ENCODE results near the gene FHIT.

The FHIT gene

GRCh38 chr3:60760145-60760544, 491.1 kb downstream of the FHIT start:
- DNase-seq (ENCODE audit: low spot score): no peak

- DNase-seq (ENCODE audit: low spot score): no peak
These were observed 491.8 kb downstream of the FHIT start for GRCh38 chr3:60759439-60759838.

GRCh38 chr3:60758831-60759230, 492.4 kb downstream of the FHIT start:
- DNase-seq (ENCODE audit: low spot score): no peak

GRCh38 chr3:60758171-60758570, 493.1 kb downstream of the FHIT start:
- DNase-seq (ENCODE audit: low spot score): no peak

- DNase-seq (ENCODE audit: low spot score): no peak
These were observed 493.5 kb downstream of the FHIT start for GRCh38 chr3:60757724-60758123.

- no peak for DNase-seq (ENCODE audit: low spot score)
These were observed 494.8 kb downstream of the FHIT start for GRCh38 chr3:60756241-60757030.

- DNase-seq (ENCODE audit: low spot score): no peak
These were observed 496.2 kb downstream of the FHIT start for GRCh38 chr3:60755094-60755493.

GRCh38 chr3:60754617-60755016, 496.6 kb downstream of the FHIT start:
- no peak for DNase-seq (ENCODE audit: low spot score)

GRCh38 chr3:60752809-60753208, 498.4 kb downstream of the FHIT start:
- DNase-seq (ENCODE audit: low spot score): no peak

GRCh38 chr3:60746695-60747416, 504.4 kb downstream of the FHIT start:
- DNase-seq (ENCODE audit: low spot score): no peak

GRCh38 chr3:60746043-60746638, 505.1 kb downstream of the FHIT start:
- DNase-seq (ENCODE audit: low spot score): no peak

- no peak for DNase-seq (ENCODE audit: low spot score)
These were observed 507.6 kb downstream of the FHIT start for GRCh38 chr3:60743631-60744164.

- DNase-seq (ENCODE audit: low spot score): no peak
These were observed 508.6 kb downstream of the FHIT start for GRCh38 chr3:60742606-60743145.

GRCh38 chr3:60737633-60738399, 513.4 kb downstream of the FHIT start:
- no peak for DNase-seq (ENCODE audit: low spot score)

- no peak for DNase-seq (ENCODE audit: low spot score)
These were observed 520.9 kb downstream of the FHIT start for GRCh38 chr3:60730371-60730770.

- no peak for DNase-seq (ENCODE audit: low spot score)
These were observed 522.2 kb downstream of the FHIT start for GRCh38 chr3:60729056-60729455.

- no peak for DNase-seq (ENCODE audit: low spot score)
These were observed 523.2 kb downstream of the FHIT start for GRCh38 chr3:60728006-60728405.

- no peak for DNase-seq (ENCODE audit: low spot score)
These were observed 530.5 kb downstream of the FHIT start for GRCh38 chr3:60720736-60721135.

- no peak for DNase-seq (ENCODE audit: low spot score)
These were observed 534.7 kb downstream of the FHIT start for GRCh38 chr3:60716573-60716972.

- DNase-seq (ENCODE audit: low spot score): no peak
These were observed 542.9 kb downstream of the FHIT start for GRCh38 chr3:60708191-60708975.

GRCh38 chr3:60707452-60708020, 543.7 kb downstream of the FHIT start:
- no peak for DNase-seq (ENCODE audit: low spot score)

Measured in CD4-positive, alpha-beta T cell treated with Interleukin-2 at 100 ng/mL for 4 hours (primary cell).